ENCODE results near the gene LRG1.

- no peak for TF ChIP-seq REST (IDR thresholded peaks at IDR 0.05; ENCODE audit: insufficient read depth in 1 of 2, low read depth in 2 of 2, low read length in 2 of 2)
- TF ChIP-seq SIN3A (IDR thresholded peaks at IDR 0.05; ENCODE audit: borderline replicate concordance, insufficient read depth, low read length): no peak
- TF ChIP-seq POLR2AphosphoS5 (IDR thresholded peaks at IDR 0.05; ENCODE audit: low read depth, low read length): no peak
- TF ChIP-seq FOXP2 (optimal IDR thresholded peaks at IDR 0.05; ENCODE audit: borderline replicate concordance, extremely low read depth, extremely low read length, insufficient read depth): no peak
These were observed 30.6 kb upstream of the LRG1 start for GRCh38 chr19:4570402-4570801.

Measured in PFSK-1 (cell line).